ENCODE measurements around the gene ORC4.

Gene ORC4

GRCh38 chr2:147933931-147934330, 86.6 kb downstream of the ORC4 start:
- DNase-seq (ENCODE audit: low spot score), result no peak

- DNase-seq (ENCODE audit: low spot score), result no peak
Observed at GRCh38 chr2:147927053-147927588, 93.4 kb downstream of the ORC4 start.

- no peak for DNase-seq (ENCODE audit: low spot score)
Observed at GRCh38 chr2:147925886-147926285, 94.7 kb downstream of the ORC4 start.

- no peak for DNase-seq (ENCODE audit: low spot score)
Observed at GRCh38 chr2:147924647-147925046, 95.9 kb downstream of the ORC4 start.

GRCh38 chr2:147923846-147924245, 96.7 kb downstream of the ORC4 start:
- no peak for DNase-seq (ENCODE audit: low spot score)

- no peak for DNase-seq (ENCODE audit: low spot score)
Observed at GRCh38 chr2:147917161-147917560, 103.4 kb downstream of the ORC4 start.

- no peak for DNase-seq (ENCODE audit: low spot score)
Observed at GRCh38 chr2:147916723-147917122, 103.8 kb downstream of the ORC4 start.

GRCh38 chr2:147916067-147916466, 104.5 kb downstream of the ORC4 start:
- DNase-seq (ENCODE audit: low spot score), result no peak

- peak; percentile 8 for DNase-seq (ENCODE audit: low spot score)
Observed at GRCh38 chr2:147913701-147914480, 106.6 kb downstream of the ORC4 start.

- peak; percentile 37 for DNase-seq (ENCODE audit: low spot score)
Observed at GRCh38 chr2:147910990-147911473, 109.5 kb downstream of the ORC4 start.

GRCh38 chr2:147909178-147909577, 111.4 kb downstream of the ORC4 start:
- DNase-seq (ENCODE audit: low spot score), result no peak

- no peak for DNase-seq (ENCODE audit: low spot score)
Observed at GRCh38 chr2:147904051-147904450, 116.5 kb downstream of the ORC4 start.

- no peak for DNase-seq (ENCODE audit: low spot score)
Observed at GRCh38 chr2:147888680-147889079, 131.9 kb downstream of the ORC4 start.

- DNase-seq (ENCODE audit: low spot score), result no peak
Observed at GRCh38 chr2:147886136-147886535, 134.4 kb downstream of the ORC4 start.

- no peak for DNase-seq (ENCODE audit: low spot score)
Observed at GRCh38 chr2:147884830-147885229, 135.7 kb downstream of the ORC4 start.

GRCh38 chr2:147882631-147883030, 137.9 kb downstream of the ORC4 start:
- DNase-seq (ENCODE audit: low spot score), result no peak
